Measurements from ENCODE around the gene SH3PXD2A. TPM values are rescaled to one million over a fixed set of nuclear protein-coding genes. Genes with fewer than 3 reads are reported as not detected.
A peak's percentile ranks its signal among the peaks of the same experiment; 100 is the strongest.

Gene SH3PXD2A
- total and polyA plus RNA-seq, 9 of the 15 experiments (the other 6 are each of a cell fraction or from before 2014, with no cell fraction given) = 0.41 to 9.3 (median 2.5) TPM

GRCh38 chr10:103668351-103669242 lies 186.8 kb downstream of the SH3PXD2A start (continued):
- TF ChIP-seq ELK3 (CRISPR knock-in tag; IDR thresholded peaks at IDR 0.05) (no peak), HDAC1 (IDR thresholded peaks at IDR 0.05) (peak in 1 of 2 experiments; percentile 72; a peak in 2 of 4 replicates), POLR3A (IDR thresholded peaks at IDR 0.05; ENCODE audit: borderline replicate concordance, extremely low read depth, insufficient read depth, insufficient read length) (no peak), ZNF253 (CRISPR knock-in tag; conservative IDR thresholded peaks at IDR 0.05) (no peak), NR2F6 (CRISPR knock-in tag; IDR thresholded peaks at IDR 0.05) (no peak), ZNF518B (CRISPR knock-in tag; IDR thresholded peaks at IDR 0.05) (no peak), KDM5B (IDR thresholded peaks at IDR 0.05; ENCODE audit: insufficient replicate concordance, low read depth, low read length) (peak; percentile 67), NFE2 (IDR thresholded peaks at IDR 0.05; ENCODE audit: low read depth) (no peak), MGA (IDR thresholded peaks at IDR 0.05) (peak; percentile 92), CBX2 (IDR thresholded peaks at IDR 0.05; ENCODE audit: insufficient read depth, low read length, poor library complexity, severe bottlenecking) (no peak)

All from K562 (cell line).